Right renal cortex interstitium (tissue), 3 donors: Measurements from ENCODE around the gene KLHL40. TPM values are rescaled to one million over a fixed set of nuclear protein-coding genes. Genes with fewer than 3 reads are reported as not detected.
"Not testable (repeated sequence)": the region's sequence is repeated elsewhere in the genome, so short reads cannot be mapped to it uniquely, and the experiment has no call there.

Source experiments
- DNase-seq, 3 donors: peaks; one replicate each; pipeline ENCODE4 v3.0.0-alpha.2; 2013; ENCODE audit warnings: low read depth in 3 of 3, low spot score in 2 of 3
- polyA plus RNA-seq, 3 donors: library from polyadenylated mRNA; unstranded; fragments of 120-200 nt; gene quantifications; one replicate each; pipeline ENCODE4 v1.2.1, GENCODE V29; 2013; ENCODE audit not compliant: insufficient read length in 3 of 3

KLHL40 gene
- polyA plus RNA-seq, 3 donors, result not detected

DNA sequence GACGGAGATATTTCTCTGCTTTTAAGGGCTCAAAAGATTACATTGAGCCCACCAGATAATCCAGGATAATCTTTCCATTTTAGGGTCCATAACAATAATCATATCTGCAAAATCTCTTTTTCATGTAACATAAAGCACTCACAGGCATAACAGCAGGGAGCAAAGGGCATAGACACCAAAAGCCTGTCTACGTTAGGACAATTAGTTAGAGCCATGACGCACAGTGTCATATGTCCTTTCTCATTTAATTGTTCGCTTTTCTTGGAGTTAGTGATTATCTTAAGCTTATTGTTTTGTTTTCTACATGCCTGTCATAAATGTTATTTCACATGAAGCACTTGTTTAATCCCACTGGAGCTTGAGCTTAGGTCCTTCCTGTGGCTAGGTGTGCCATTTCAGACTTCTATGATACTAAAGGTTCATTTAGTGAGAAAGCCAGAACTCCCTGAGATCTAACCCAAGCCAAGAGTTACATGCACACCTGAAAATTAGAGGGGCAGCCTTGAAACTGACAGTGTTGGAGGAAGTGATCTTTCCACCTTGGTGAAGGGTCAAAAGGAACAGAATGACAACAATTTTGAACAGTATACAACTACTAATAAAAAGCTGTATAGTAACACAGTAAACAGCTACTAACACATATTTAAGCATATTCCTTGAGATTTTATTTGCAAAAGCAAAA, 29.0 kb downstream of the KLHL40 start:
- DNase-seq, result no peak

DNA sequence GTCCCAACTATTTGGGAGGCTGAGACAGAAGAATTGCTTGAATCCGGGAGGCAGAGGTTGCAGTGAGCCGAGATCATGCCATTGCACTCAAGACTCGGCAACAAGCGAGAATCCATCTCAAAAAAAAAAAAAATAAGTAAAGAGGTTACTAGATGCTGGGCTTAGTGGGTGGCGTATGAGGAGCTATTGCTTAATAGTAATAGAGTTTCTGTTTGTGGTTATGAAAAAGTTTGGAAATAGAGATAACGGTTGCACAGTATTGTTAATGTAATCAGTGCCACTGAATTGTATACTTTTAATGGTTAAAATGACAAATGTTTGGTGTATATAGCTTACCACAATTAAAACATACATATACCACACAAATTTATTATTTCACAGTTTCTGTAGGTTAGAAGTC, 32.0 kb downstream of the KLHL40 start:
- no peak for DNase-seq

DNA sequence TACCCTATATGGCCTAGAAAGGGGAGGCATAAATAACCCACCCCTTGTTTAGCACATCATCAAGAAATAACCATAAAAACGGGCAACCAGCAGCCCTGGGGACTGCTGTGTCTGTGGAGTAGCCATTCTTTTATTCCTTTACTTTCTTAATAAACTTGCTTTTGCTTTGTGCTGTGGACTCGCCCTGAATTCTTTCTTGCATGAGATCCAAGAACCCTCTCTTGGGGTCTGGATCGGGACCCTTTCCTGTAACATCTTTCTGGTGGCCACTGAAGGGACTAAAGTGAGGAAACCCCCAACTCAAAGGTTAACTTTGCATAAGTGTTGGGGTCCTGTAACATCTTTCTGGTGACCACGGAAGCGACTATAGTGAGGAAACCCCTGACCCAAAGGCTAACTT, 33.0 kb downstream of the KLHL40 start:
- DNase-seq, result no peak

DNA sequence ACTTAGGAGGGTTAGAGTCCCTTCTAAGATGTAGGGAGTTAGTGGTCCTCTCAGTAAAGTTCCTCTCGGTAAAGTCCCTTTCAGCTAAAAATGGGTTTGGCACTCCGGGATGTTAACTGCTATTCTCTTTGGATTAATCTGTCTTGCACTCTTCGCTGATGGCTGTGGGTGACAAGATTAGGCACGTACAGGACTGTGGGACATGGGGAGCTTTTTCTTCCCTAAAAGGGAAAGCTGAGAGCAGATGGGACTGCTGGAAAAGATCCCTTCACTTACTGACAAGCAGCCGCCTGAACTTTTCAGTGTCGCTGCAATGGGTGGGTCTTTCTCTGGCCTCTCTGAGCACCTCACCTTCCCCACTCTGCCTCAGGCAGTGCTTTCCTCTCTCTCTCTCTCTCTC, 33.7 kb downstream of the KLHL40 start:
- DNase-seq, result no peak

DNA sequence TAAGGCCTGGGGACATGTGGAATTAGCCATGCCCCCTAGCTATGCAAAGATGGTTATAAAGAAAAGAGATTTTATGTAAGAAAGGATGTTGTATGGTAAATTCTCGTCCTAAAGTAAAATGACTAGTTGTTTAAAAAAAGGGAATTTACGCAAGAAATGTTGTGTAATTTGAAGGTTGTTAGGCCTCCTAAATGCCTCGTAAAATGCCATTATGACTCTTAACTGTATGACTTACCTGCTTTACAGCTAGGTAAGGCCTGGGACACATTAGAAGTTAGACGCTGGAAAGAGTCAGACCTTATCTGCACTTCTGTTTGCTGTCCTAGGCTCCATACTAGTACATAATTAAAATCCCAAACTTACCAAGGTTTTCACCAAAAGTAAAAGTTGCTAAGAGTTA, 34.8 kb downstream of the KLHL40 start:
- no peak for DNase-seq

DNA sequence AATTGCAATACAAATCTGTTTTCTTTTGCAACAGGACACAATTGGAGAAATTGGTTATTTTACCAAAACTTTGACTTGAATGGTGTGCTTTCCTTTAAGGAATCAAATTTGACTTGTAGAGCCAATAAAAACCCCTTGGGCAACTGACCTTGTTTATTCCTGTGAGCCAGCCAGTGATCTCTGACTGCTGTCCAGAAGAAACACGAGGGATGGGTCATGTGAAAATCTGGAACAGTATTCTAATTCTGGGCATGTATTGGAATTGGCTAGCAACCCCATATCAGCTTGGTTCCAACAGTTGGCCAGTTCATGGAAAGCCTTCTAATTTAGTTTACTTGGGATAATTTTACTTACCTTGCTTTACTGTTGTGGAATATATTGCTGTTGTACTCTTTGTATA, 36.4 kb downstream of the KLHL40 start:
- DNase-seq, result no peak

DNA sequence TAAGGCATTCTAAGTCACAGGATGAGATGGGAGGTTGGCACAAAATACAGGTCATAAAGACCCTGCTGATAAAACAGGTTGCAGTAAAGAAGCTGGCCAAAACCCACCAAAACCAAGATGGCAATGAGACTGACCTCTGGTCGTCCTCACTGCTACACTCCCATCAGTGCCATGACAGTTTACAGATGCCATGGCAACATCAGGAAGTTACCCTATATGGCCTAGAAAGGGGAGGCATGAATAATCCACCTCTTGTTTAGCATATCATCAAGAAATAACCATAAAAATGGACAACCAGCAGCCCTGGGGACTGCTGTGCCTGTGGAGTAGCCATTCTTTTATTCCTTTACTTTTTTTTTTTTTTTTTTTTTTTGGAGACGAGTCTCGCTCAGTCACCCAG, 37.1 kb downstream of the KLHL40 start:
- not testable (repeated sequence) for DNase-seq

DNA sequence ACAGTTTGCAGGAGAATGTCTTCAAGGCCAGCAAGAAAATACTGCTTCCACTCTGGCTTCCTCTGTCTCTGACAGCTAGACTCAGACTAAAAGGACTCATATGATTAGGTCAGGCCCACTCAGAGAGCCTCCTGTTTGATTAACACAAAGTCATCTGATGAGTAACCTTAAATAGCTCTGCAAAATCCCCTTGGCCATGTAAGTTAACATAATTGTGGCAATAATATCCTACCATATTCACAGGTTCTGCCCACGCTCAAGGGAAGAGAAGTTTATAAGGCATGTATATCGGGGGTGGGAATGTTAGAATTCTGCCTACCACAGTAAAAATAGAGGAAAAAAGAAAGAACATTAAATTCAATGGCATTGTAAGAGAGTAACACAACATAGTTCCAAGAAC, 37.9 kb downstream of the KLHL40 start:
- DNase-seq, result no peak

DNA sequence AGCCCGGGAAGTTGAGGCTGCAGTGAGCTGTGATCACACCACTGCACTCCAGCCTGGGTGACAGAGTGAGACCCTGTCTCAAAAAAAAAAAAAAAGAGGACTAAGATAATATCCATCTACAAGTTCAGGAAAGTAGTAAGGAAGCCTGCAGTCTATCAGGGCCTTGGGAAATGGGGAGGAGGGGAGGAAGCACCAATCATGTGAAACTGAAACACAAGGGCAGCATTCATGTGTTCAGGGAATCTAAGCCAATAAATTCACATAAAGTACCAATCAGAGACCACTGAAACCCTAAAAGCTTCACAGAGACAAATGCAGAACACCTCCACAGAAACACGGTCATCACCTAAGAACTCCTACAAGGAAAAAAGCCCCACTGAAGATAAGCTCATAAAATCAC, 40.1 kb downstream of the KLHL40 start:
- no peak for DNase-seq

DNA sequence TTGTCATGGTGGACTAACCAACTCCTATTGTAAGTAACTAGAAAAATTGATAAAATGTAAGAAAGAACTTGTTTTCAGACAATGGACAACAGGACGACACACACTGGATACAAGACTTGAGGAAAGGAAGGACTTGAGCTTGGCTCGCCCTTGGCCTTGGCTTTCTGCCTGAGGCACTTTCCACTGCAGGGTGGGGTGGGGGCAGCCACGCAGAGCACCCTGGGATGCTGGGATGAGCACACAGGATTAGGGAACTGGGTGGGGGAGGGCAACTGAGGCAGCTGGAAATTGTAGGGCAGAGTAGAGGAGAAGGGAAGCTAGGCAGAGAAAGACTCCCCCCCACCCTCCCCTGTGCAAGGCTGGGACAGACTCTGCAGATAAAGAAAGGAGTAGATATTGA, 42.7 kb downstream of the KLHL40 start:
- no peak for DNase-seq

DNA sequence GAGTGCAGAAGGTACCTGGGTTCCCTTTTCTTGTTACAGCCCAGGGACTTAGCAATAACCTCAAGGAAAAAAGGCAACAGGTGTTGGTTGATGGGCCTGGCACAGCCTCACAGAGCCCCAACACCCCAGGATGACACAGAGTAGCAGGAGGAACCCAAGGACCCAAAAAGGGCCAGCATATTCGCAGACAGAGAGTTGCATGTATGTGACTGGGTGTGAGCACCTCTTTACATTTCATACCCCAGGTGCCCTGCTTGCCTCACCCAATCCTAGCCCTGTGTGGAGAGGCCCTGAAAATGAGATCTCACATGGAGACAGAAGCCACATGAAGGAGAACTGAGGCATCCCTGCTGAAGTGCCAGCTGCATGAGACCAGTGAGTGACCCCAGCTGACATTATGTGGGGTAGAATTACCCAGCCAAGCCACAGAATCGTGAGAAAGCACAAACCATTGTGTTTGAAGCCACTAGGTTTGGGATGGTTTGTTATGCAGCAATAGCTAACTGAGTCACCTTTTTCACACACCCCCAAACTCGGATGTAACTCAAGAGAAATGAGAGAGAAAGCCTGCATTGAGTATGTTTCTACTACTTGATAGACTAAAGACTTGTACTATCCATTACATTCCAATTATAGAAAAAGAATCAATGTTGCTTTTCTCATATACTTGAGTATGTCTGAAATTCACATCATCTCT, 43.5 kb downstream of the KLHL40 start:
- no peak for DNase-seq

DNA sequence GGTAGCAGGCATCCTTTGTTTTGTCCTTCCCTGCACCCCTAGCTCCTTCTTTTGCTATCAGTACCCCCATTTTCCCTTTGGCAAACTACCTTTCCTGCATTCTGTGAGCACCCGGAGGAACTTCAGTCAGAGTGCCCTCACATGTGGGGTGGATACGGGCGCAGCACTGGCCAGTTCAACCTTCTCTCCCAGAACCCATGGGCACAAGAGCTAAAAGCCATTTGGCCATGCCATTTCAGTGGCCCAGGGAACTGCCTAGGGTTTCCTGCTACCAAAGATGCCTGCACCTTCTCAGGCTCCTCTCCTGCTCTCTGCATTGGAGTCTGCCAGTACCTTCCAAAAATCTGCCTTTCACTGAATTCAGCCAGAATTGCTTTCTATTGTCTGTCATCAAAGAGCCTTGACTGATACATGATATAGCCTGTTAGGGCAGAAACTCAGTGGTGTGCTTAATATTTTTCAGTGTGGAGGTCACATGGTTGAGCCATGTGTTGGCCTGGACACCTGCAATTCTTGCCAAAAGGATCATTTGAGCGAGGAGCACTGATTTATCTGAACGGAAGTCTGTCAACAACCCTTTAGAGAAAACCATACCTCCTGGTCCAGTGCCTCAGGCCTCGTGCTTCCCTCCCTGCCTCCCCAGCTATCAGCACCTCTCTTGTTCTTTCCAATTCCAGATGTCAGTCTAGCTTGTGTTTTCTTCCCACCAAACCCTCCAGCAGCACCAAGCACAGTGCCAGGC, 44.2 kb downstream of the KLHL40 start:
- no peak for DNase-seq

DNA sequence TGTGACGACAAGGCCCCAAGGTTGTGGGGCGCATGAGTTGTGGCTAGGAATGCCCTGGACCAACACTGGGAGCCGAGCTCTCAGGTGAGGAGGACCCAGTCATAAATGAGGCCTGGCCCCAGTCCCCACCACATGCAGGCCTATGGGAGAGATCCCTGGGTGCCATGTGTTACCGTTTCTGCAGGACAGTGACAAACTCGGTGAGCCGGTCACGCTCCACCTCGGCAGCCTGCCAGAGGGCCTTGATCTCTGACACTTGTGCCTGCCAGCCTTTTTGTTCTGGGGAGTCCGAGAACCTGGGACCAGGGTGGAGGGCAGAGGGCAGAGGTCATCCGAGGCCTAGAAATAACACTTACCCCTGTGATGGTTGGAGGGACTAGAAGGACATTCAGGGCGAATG, 45.0 kb downstream of the KLHL40 start:
- no peak for DNase-seq

DNA sequence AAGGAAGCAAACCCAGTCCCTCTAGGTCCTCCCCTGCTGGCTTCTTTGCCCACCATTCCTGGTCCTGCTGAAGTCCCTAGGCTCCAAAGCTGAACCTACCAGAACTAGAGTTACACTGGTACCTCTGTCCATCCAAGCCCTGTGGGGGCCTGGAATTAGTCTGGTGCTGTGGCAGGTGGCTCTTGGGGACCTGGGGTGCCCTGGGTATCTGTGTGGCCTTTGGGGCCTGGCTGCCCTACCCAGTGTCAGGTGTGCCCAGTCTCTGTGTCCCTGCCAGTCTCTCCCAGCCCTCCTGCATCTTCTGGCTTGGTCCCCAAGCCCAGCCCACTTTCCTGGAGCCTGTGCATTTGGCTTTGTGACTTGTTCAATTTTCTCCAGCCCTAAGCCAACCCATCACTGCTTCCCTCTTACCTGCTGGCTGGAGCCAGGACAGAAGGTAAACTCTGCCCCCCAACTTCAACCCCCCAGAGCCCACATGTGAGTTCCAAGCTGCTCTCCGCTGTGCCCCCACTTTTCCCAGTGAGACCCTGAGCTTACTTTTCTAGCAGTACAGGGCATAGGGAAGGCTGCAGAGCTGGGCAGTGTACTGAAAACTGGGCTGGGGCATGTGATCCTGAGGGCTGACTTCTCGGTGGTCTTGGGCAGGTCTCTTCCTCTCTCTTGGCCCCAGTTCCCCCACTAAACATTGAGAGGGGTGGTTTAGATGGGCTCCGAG, 45.5 kb downstream of the KLHL40 start:
- no peak for DNase-seq

DNA sequence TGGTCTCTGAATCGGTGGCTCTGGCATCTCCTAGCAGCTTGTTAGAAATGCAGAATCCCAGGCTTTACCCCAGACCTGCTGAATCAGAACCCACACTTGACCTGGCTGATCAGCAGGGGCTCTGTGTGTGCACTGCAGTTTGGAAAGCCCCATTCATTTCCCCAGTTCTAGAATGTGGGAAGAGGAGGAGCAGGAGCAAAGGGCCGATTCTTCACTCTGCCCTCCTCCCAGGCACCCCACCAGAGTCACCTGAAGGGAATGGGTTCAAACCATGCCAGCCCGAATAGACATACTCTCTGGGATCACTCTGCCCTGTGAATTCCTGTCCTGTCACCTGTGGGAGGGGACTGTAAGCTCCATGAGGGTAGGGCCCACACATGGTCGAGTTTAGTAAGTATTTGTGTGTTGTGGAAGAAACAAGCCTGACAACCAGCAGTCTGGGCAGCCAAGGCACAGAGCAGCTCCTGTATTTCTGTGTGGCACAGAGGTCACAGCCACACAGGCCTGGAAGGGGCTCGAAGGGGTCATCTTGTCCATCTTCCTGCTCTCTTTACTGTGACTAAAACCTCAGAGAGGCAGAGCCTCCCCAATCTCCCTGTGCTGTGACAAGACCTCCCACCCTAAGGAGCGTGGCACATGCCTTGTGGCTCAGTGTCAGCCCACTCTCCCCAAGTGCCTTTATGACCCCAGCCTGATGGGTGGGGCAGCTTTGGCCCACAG, 46.3 kb downstream of the KLHL40 start:
- DNase-seq, result no peak

DNA sequence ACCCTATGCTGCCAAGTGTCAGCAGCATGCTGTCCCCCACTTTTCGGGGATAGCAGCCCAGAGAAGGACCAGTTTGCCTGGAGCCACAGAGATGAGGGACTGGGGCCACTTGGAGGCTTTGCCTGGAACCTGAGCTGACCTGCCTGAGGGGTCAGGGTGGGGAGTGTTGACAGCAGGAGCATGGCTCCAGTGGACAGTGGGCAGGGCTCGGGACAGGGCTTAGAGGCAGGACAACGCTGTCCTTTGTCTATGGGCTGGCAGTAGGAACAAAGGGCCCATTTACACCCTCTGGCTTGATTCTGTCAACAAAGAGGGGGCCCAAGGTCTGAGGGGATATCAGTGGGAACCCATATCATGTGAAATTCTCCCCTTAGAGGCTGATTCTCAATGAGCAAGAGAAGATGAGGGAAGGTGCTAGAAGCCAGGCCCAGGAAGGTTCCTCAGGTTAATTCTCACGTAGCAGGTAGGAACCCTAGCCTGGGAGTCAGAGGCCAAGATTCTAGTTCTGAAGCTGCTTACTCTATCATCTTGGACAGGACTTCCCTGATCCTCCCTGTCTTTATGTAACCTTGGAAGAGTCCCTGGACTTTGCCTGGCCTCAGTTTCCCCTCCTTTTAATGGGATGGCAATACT, 47.0 kb downstream of the KLHL40 start:
- DNase-seq, result no peak

DNA sequence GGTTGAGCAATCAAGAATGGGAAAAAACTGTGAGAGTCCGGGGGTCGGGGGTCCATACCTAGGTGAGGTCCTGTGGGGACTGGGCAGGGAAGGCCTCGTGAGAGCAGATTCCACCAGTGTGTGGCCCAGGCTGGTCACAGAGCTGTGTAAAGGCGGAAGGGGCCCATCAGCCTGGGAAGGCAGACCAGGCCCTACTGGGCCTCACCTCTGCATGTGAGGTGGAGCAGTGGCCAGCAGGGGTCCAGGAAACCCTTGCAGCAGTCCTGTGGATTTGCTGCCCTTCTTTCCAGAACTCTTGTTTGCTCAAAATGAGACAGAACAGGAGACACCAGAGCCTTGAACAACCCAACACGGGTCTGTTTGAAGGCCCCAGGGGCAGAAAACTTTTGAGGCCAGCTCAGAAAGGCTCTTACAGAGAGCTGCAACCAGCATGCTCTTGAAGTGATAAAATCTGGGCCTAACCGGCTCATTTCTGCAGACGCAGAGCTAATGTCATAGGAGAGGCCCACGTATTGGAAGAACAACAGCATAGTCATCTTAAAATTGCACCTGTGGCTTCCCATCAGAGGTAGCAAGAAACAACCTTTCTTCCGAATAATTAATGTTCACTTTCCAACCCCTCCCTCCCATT, 47.6 kb downstream of the KLHL40 start:
- no peak for DNase-seq

DNA sequence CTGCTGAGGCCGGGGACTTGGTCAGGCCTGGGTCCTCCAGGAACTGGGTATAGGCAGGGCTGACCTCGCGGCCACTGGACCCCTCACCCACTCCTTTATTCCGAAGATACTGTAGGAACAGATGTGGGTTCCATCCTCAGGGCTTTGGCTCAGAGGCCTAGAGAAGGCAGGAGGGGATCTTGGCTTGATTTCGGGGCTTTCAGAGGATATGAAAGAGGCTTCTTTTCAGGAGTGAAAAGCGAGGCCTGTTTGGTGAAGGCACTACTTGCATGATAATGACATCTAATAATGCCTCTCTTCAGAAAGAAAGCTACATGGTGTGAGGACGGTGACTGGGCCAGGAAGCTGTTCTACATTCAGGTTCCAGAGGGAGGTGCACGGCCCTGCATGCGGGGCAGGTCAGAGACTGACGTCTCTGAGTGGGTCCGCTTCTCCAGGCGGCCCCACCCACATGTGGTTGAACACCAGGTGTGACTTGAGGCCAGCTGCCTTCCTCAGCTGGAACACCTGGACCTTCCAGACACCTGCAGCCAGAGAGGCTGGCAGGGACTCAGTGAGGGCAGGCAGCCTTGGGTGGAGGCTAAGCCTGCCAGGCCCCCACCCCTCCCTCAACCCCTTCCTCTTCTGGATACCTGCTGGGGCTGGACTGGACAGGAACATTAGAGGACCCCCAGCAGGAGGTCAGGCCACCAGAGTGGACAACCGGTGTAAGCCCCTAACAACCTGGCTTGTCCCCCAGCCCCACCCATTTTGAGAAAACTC, 48.3 kb downstream of the KLHL40 start:
- DNase-seq, result no peak

DNA sequence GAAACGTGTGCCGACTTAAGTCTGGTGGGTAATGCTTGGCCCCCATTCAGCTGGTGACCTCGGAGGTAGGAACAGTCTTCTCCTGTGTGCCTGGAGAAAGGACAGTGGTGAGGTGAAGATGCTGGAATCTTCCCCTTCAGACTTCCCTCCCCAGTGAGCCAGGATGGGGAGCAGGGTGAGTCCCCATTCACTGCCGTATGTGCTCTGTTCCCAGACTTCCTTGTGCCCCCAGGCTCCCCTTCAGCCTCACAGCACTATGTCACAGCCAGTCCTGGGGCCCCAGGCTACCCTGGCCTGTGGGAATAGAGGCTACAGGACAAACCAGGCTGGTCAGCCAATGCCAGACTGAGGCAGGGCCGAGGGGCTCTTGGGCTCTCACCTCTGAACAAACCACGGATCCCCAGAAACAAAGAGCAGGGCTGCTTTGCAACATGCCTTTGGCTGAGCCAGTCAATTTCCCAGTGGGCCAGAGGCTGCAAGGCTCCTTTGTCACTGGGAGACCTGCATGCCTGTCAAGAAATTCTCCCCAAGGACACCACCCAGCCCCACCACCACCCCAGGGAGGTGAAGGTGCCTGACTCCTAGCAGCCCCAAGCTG, 49.0 kb downstream of the KLHL40 start:
- no peak for DNase-seq
